ENCODE data around the gene CDHR3. TPM values are rescaled to one million over a fixed set of nuclear protein-coding genes. Genes with fewer than 3 reads are reported as not detected.

CDHR3 gene
- polyA plus RNA-seq, 2 of the 4 experiments (the other 2 are of a cell fraction): 4.0 to 4.5 TPM

GRCh38 chr7:106009503-106010226 is 46.6 kb downstream of the CDHR3 start (continued):
- TF ChIP-seq REST (IDR thresholded peaks at IDR 0.05) (no peak), BHLHE40 (IDR thresholded peaks at IDR 0.05; ENCODE audit: low read depth, low read length) (peak; percentile 32; the same call in 1 of the 2 replicates), CBX2 (IDR thresholded peaks at IDR 0.05; ENCODE audit: borderline replicate concordance, low read depth) (no peak), CTCF (IDR thresholded peaks at IDR 0.05) (peak; percentile 96), CHD2 (IDR thresholded peaks at IDR 0.05; ENCODE audit: low read length, partially characterized antibody) (no peak), HEYL (CRISPR knock-in tag; IDR thresholded peaks at IDR 0.05) (no peak), CHD4 (IDR thresholded peaks at IDR 0.05; ENCODE audit: borderline replicate concordance) (no peak), JUNB (IDR thresholded peaks at IDR 0.05) (no peak), MAX (IDR thresholded peaks at IDR 0.05) (peak; percentile 54; the same call in 1 of the 2 replicates), FOSL2 (IDR thresholded peaks at IDR 0.05) (no peak), FOSL2 (CRISPR knock-in tag; IDR thresholded peaks at IDR 0.05) (no peak), ELK1 (IDR thresholded peaks at IDR 0.05; ENCODE audit: low read depth, low read length) (no peak), SMC3 (IDR thresholded peaks at IDR 0.05) (peak; percentile 97), JUN (IDR thresholded peaks at IDR 0.05) (no peak), PBX3 (IDR thresholded peaks at IDR 0.05) (no peak), KDM5A (IDR thresholded peaks at IDR 0.05) (no peak), MYC (IDR thresholded peaks at IDR 0.05; ENCODE audit: borderline replicate concordance, low read length) (0 out of 2 replicates have a peak, but pooled peaks have one; percentile 48), RARB (CRISPR knock-in tag; IDR thresholded peaks at IDR 0.05) (no peak), BCL3 (IDR thresholded peaks at IDR 0.05) (no peak), RNF2 (IDR thresholded peaks at IDR 0.05; ENCODE audit: borderline replicate concordance, low read depth) (no peak), HOXB5 (CRISPR knock-in tag; IDR thresholded peaks at IDR 0.05) (no peak), CBX8 (IDR thresholded peaks at IDR 0.05) (no peak), NR3C1 (IDR thresholded peaks at IDR 0.05) (no peak), POLR2A (IDR thresholded peaks at IDR 0.05; ENCODE audit: low read length) (no peak), NPAS2 (CRISPR knock-in tag; IDR thresholded peaks at IDR 0.05; ENCODE audit: borderline replicate concordance) (no peak), FOXS1 (CRISPR knock-in tag; IDR thresholded peaks at IDR 0.05) (no peak), EP300 (IDR thresholded peaks at IDR 0.05) (no peak), RFX5 (IDR thresholded peaks at IDR 0.05) (no peak), HOXB13 (CRISPR knock-in tag; IDR thresholded peaks at IDR 0.05; ENCODE audit: low read depth) (no peak), HMGXB4 (CRISPR knock-in tag; IDR thresholded peaks at IDR 0.05; ENCODE audit: borderline replicate concordance) (no peak), TP53 (CRISPR knock-in tag; IDR thresholded peaks at IDR 0.05) (no peak), ZFP36 (IDR thresholded peaks at IDR 0.05; ENCODE audit: borderline replicate concordance, partially characterized antibody) (peak; percentile 39), RCOR1 (IDR thresholded peaks at IDR 0.05; ENCODE audit: low read depth, low read length) (no peak)
